ENCODE measurements around the gene BEND5. TPM values are rescaled to one million over a fixed set of nuclear protein-coding genes. Genes with fewer than 3 reads are reported as not detected.

BEND5 gene
- total and polyA plus RNA-seq, 10 of the 15 experiments (the other 5 are each of a cell fraction or from before 2014, with no cell fraction given): 0.26 TPM; not detected in 9

GRCh38 chr1:48687282-48688045 lies 89.2 kb downstream of the BEND5 start:
- Histone ChIP-seq H3K27me3 (replicated peaks in 1 of 2; ENCODE audit: control insufficient read depth in 2 of 2, insufficient read depth in 2 of 2, low read length in 1 of 2) (no peaks in the 10 kb centered on the region), H3K79me2 (ENCODE audit: control insufficient read depth, insufficient read depth, low read length) (no peaks in the 10 kb centered on the region), H4K20me1 (ENCODE audit: control insufficient read depth, insufficient read depth) (no peaks in the 10 kb centered on the region), H3K4me1 (ENCODE audit: control insufficient read depth, insufficient read depth, low read length) (no peaks in the 10 kb centered on the region), H3K27ac (ENCODE audit: control insufficient read depth, insufficient read depth) (no peak overlapping the region), H3K4me3 (no peak overlapping the region), H3K36me3 (ENCODE audit: control insufficient read depth in 2 of 2, insufficient read depth in 2 of 2, low read length in 1 of 2) (no peaks in the 10 kb centered on the region), H2AFZ (ENCODE audit: control insufficient read depth, low read depth, low read length) (no peak overlapping the region), H3K4me2 (ENCODE audit: control insufficient read depth, insufficient read depth) (no peak overlapping the region), H3K9ac (ENCODE audit: control insufficient read depth, insufficient read depth, low read length) (no peak overlapping the region), H3K9me3 (replicated peaks; ENCODE audit: control insufficient read depth, insufficient read depth, low read length) (no peaks in the 10 kb centered on the region)
- 23% methylated on average over 8 of the region's 13 CpGs for WGBS (ENCODE audit: insufficient coverage, insufficient replicate concordance, low lambda C conversion rate, missing lambda C conversion rate)
- DNase-seq (ENCODE audit: low read depth, low spot score) (no peak), ATAC-seq (no peak), FAIRE-seq (no peak)
- ChIA-PET SMC1A (ENCODE audit: uncharacterized antibody, unreplicated experiment) (interaction anchor here (1.6 kb wide), 1 partner anchor 10 kb away, joined by 7 read pairs; no protein-coding TSS in a partner anchor), CTCF (interaction anchor here (1.4 to 5.1 kb wide), 2 partner anchors 9 kb away, joined by 7 to 30 read pairs; no protein-coding TSS in a partner anchor), RAD21 (ENCODE audit: unreplicated experiment) (interaction anchor here (1.9 kb wide), 1 partner anchor 9 kb away, joined by 7 read pairs; no protein-coding TSS in a partner anchor), POLR2A (no interaction called here)
- no peak for TF ChIP-seq YBX1 (IDR thresholded peaks at IDR 0.05)
- TF ChIP-seq RELB (IDR thresholded peaks at IDR 0.05; ENCODE audit: low read depth): no peak
- no peak for TF ChIP-seq PRDM15 (CRISPR knock-in tag; IDR thresholded peaks at IDR 0.05)
- BruUV-seq (replicated peaks): no TSS peak
- intact Hi-C loops (cut with micrococcal nuclease; ENCODE audit: unreplicated experiment) (no loop called here), in situ Hi-C loops (cut with MboI) (no loop called here)

All from GM12878 (cell line).